Pancreas (tissue), 10 donors: Measurements from ENCODE around the gene LGR6. TPM values are rescaled to one million over a fixed set of nuclear protein-coding genes. Genes with fewer than 3 reads are reported as not detected.

ENCODE experiments used
- ATAC-seq, 4 donors: fragments of 200-7000 bp; cut with Tn5 transposase; one replicate each; pipeline versions ENCODE4 v1.8.0 to v1.9.1; 2020; ENCODE audit warnings: mild to moderate bottlenecking in 4 of 4, moderate library complexity in 4 of 4
- DNase-seq, 6 donors: peaks; one replicate each; pipeline ENCODE4 v3.0.0-alpha.2; 2020
- FAIRE-seq: peaks from 2 replicates; lab custom pipeline; 2012; peaks lifted over from hg19 to GRCh38; lab: Jason Lieb, UNC
- H3K27ac ChIP-seq, 4 donors: fragments of 200-600 bp; sonication (generic); 1 replicate in 3 of 4; 2 replicates in 1 of 4; pipeline versions ENCODE4 v1.5.0 to v1.8.0; 2020
- H3K27me3 ChIP-seq, 4 donors: fragments of 200-600 bp; one replicate each; pipeline ENCODE4 v1.8.0; 2021
- H3K36me3 ChIP-seq, 3 donors: fragments of 200-600 bp; sonication (generic) in 1 of 3; one replicate each; pipeline versions ENCODE4 v1.5.0 to v1.8.0; 2020 to 2021
- H3K4me1 ChIP-seq, 3 donors: fragments of 200-600 bp; one replicate each; pipeline ENCODE4 v1.8.0; 2021
- H3K4me3 ChIP-seq, 4 donors: fragments of 200-600 bp; sonication (generic) in 2 of 4; one replicate each; pipeline versions ENCODE4 v1.5.0 to v1.8.0; 2020 to 2021
- H3K9me3 ChIP-seq, 4 donors: fragments of 200-600 bp; one replicate each; pipeline ENCODE4 v1.8.0; 2021
- WGBS, 2 donors: extraction: QIAGEN DNeasy Blood & Tissue Kit; methylation state at CpG; one replicate each; pipeline ENCODE4 v1.1.7; 2013; 5-methylcytosine and 5-hydroxymethylcytosine counted together
- intact Hi-C, 3 donors: fragments of 100-400 bp; cut with DNase I; formaldehyde crosslinking; loops; one replicate each; pipeline versions ENCODE4 v1.11.1 to v1.14.2; 2022
- polyA plus RNA-seq, 2 donors: library from polyadenylated mRNA; stranded (reverse); fragments of 200-250 nt; gene quantifications; one replicate each; pipeline ENCODE4 v1.2.3, GENCODE V29; 2013
- total RNA-seq, 6 donors: library from RNA; stranded (reverse); fragmentation: NEBNext Ultra II Directional in 4 of 6; extraction: Animal tissue kit (Norgen Biotek cat#: 25700) in 4 of 6; gene quantifications; one replicate each; pipeline versions ENCODE4 v1.2.1 to v1.2.4, GENCODE V29; 2021 to 2023
- TF ChIP-seq, protein P1 (sequence below), 4 donors: fragments of 200-600 bp; sonication (generic) in 3 of 4; IDR thresholded peaks; one replicate each; pipeline versions ENCODE4 v1.5.0 to v1.8.0; 2021; ENCODE audit warnings: antibody characterized with exemption in 4 of 4
- donor health status: healthy with polysubstance abuse.
- donor health status: DM: no; HTN: no; CAD: no; lungs with moderate emphysema.
- donor health status: DM: no; HTN: no; CAD: no.
- donor health status: control.
- donor health status: control.
- donor health status: Bipolar disorder and iron deficiency.
- donor health status: DM: yes; HTN: yes; CAD: no.
- donor health status: DM: no; HTN: no; CAD: no.
- donor health status: DM: no; HTN: no; CAD: no.
- donor health status: DM: yes; HTN: yes; CAD: no.

Gene LGR6
- total and polyA plus RNA-seq, 8 donors: 0.06 to 0.47 (median 0.15) TPM; not detected in 3

DNA sequence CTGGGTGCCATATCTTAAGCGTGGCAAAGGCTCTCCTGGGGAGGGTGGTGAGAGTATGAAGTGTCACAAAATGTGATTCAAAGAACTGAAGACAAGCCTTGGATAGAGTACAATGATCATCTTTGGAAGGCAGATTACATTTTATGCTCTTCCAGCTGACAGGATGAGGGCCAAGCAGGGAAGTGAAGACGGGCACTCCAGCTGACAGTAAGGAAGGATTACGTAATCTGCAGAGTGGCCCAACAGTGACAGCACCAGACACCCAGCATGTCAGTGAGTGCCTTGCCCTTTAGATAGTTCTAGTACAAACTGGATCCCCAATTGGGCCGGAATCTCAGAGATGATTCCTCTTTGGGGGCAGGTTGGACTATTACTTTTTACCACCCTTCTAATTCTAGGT, 95.4 kb downstream of the LGR6 start:
- Histone ChIP-seq H3K27me3 (no peaks in the 10 kb centered on the region), H3K4me1 (peaks cover 0 to 3% (median 0%) of the 10 kb centered on the region in 3 donors), H3K4me3 (no peak overlapping the region), H3K36me3 (no peaks in the 10 kb centered on the region), H3K9me3 (no peaks in the 10 kb centered on the region), H3K27ac (no peak overlapping the region)
- ATAC-seq (no peak), DNase-seq (no peak), FAIRE-seq (no peak)
- intact Hi-C loops: no loop called here
- WGBS, 2 donors: 85 to 92% methylated on average over 4 of the region's 4 CpGs
- TF ChIP-seq, protein P1, sequence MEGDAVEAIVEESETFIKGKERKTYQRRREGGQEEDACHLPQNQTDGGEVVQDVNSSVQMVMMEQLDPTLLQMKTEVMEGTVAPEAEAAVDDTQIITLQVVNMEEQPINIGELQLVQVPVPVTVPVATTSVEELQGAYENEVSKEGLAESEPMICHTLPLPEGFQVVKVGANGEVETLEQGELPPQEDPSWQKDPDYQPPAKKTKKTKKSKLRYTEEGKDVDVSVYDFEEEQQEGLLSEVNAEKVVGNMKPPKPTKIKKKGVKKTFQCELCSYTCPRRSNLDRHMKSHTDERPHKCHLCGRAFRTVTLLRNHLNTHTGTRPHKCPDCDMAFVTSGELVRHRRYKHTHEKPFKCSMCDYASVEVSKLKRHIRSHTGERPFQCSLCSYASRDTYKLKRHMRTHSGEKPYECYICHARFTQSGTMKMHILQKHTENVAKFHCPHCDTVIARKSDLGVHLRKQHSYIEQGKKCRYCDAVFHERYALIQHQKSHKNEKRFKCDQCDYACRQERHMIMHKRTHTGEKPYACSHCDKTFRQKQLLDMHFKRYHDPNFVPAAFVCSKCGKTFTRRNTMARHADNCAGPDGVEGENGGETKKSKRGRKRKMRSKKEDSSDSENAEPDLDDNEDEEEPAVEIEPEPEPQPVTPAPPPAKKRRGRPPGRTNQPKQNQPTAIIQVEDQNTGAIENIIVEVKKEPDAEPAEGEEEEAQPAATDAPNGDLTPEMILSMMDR (IDR thresholded peaks at IDR 0.05): no peak

DNA sequence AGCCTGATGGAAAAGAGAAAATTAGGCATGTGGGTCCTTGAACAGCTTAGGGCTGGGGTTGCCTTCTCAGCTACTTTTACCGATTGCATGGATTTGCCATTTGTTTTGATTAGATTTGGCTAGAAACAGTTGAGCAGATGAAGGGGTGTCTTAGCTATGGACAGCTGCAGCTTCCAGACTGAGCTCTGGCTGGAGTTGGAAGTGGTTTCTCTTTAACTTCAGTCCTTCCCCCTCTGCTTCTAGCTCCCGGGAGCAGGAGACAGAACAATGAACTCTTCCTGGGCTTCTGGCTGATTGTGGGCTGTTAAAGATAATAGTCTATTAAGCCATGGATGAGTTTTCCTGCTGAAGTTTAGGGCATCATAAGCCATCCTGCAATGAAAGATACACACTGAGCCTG, 97.4 kb downstream of the LGR6 start:
- ATAC-seq: no peak
- no peak overlapping the region for H3K27ac ChIP-seq
- H3K36me3 ChIP-seq: no peaks in the 10 kb centered on the region
- DNase-seq: no peak
- intact Hi-C loops: no loop called here
- H3K4me1 ChIP-seq: peaks cover 0 to 3% (median 0%) of the 10 kb centered on the region in 3 donors
- H3K4me3 ChIP-seq: no peak overlapping the region
- FAIRE-seq: no peak
- 67 to 70% methylated on average over 2 of the region's 2 CpGs for WGBS, 2 donors
- no peaks in the 10 kb centered on the region for H3K27me3 ChIP-seq
- no peaks in the 10 kb centered on the region for H3K9me3 ChIP-seq
- TF ChIP-seq, protein P1 (IDR thresholded peaks at IDR 0.05): no peak

DNA sequence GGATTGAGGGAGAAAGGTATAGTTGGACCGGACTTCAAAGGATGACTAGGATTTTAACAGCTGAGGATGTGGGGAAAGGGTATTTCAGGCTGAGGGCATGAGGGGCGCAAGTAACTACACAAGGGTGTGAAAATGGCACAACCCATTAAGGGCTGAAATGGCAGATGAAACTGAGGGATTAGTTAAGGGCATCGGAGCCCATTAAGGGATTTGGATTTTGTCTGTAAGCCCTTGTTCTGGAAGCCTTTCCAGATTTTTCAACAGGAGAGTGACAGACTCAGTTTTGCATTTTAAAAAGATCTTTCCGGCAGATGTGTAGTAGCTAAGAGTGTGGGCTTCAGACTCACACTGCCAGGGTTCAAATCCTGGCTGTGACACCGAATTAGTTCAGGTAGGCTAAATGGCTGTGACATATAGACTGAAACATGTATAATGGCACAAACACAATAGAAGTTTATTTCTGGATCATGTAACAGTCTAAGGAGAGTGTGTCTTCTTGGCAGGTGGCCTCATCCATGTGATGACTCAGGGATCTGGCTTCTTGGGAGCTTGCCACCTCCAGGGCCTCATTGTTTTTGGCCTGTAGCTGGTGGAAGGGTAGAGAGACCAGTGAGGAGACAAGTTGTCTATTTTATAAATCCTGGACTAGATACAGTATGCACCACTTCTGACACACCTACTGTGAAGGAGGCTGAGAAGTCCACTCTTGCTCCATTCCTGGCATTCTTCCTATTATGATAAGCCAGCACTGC, 98.5 kb downstream of the LGR6 start:
- ATAC-seq (peak in 1 of 4 donors; percentile 34), DNase-seq (no peak), FAIRE-seq (no peak)
- H3K36me3 ChIP-seq: no peaks in the 10 kb centered on the region
- no peak overlapping the region for H3K4me3 ChIP-seq
- H3K27ac ChIP-seq: no peak overlapping the region
- WGBS, 2 donors: 87 to 92% methylated on average over 5 of the region's 5 CpGs
- TF ChIP-seq, protein P1 (IDR thresholded peaks at IDR 0.05): no peak
- H3K4me1 ChIP-seq: peaks cover 0 to 2% (median 0%) of the 10 kb centered on the region in 3 donors
- intact Hi-C loops: no loop called here
- H3K27me3 ChIP-seq: no peaks in the 10 kb centered on the region
- H3K9me3 ChIP-seq: no peaks in the 10 kb centered on the region

DNA sequence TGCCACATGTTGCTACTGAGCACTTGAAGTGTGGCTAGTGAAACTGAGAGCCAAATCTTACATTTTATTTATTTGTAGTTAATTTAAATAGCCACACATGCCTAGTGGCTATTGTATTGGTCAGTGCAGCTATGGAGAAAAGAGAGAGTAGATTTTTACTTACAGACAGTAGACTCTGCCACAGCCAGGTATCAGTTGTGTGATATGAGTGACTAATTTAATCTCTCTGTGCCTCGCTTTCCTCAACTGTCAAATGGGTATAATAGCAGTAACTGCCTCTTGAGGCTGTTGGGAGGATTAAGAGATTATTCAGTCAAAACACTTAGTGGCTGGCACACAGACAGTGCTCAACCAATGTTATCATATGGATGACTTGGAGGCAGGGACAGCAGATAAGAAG, 99.2 kb downstream of the LGR6 start:
- no peak for DNase-seq
- TF ChIP-seq, protein P1 (IDR thresholded peaks at IDR 0.05): no peak
- Histone ChIP-seq H3K27ac (no peak overlapping the region), H3K4me3 (no peak overlapping the region), H3K9me3 (no peaks in the 10 kb centered on the region), H3K27me3 (no peaks in the 10 kb centered on the region), H3K4me1 (no peaks in the 10 kb centered on the region), H3K36me3 (no peaks in the 10 kb centered on the region)
- intact Hi-C loops: no loop called here
- 96 to 100% methylated on average over 1 of the region's 1 CpG for WGBS, 2 donors
- no peak for ATAC-seq
- no peak for FAIRE-seq

DNA sequence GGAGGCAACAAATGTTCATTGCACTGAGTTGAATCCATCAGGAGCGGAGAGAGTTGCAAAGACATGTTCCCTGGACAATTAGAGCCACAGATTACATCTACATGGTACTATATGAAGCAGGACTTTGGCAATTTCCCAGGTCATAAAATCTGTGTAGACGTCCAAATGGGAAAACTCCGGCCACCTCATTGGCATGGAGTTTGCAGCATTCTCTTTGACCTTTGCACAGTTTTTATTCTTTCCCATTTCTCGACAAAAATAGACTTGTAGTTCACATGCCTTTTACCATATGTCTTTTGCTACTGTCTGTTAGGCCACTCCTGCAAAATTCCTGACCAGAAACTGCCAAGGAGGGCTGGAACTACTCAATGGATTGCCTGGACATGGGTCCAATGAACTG, 100.0 kb downstream of the LGR6 start:
- DNase-seq (no peak), ATAC-seq (no peak), FAIRE-seq (no peak)
- Histone ChIP-seq H3K27ac (no peak overlapping the region), H3K27me3 (no peaks in the 10 kb centered on the region), H3K36me3 (no peaks in the 10 kb centered on the region), H3K4me3 (no peak overlapping the region), H3K4me1 (no peaks in the 10 kb centered on the region), H3K9me3 (no peaks in the 10 kb centered on the region)
- intact Hi-C loops: no loop called here
- TF ChIP-seq, protein P1 (IDR thresholded peaks at IDR 0.05): no peak
- 73 to 82% methylated on average over 4 of the region's 4 CpGs for WGBS, 2 donors
